ENCODE results near the gene KANK3.
"Not testable (repeated sequence)": the region's sequence is repeated elsewhere in the genome, so short reads cannot be mapped to it uniquely, and the experiment has no call there.

KANK3 gene

GRCh38 chr19:8370176-8371010 is 27.3 kb upstream of the KANK3 start:
- no peak for DNase-seq

GRCh38 chr19:8367327-8368001 is 24.4 kb upstream of the KANK3 start:
- peak; percentile 20 for DNase-seq

DNA sequence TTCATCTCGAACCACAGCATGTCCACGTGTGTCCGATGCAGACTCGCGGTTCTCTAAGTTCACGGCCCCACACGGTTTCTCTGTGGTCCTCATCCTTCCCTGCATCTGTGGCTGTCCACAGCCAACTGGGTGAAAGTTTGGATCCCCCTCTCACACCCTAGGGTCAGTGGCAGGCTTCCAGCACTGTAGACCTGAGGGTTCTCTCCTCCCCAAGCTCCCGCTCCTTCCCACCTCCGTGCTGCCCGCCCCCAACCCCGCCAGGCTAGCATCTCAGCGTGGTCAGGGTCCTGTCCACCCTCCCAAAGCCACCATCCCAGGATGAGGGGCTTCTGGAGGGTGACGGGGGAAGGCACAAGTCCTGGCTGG is 23.9 kb upstream of the KANK3 start:
- DNase-seq: no peak

DNA sequence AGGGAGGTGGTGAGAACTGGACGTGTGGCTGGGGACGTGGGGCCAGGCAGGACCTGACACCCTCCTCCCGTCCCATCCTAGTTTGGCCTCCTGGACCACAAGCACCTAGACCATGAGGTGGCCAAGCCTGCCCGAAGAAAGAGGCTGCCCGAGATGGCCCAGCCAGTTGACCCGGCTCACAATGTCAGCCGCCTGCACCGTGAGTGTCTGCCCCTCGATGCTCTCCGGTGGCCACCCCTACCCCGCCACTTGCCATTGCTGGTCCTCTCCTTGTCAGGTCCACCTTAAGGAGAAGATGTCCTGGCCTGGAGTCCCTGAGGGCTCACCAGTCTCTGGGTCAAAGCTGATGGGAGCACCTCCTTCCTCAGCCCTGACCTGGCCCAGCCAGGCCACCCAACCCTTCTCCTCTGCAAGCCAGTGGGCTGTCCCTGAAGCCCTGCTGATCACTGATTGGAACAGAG is 23.1 kb upstream of the KANK3 start:
- no peak for DNase-seq

- DNase-seq: peak; percentile 28
These were observed 21.0 kb upstream of the KANK3 start, which contains the start of gene ANGPTL4 for GRCh38 chr19:8363803-8364771. ANGPTL4 (plus strand) TSS chr19:8364155; CDS start chr19:8364322, 167 bp downstream.

DNA sequence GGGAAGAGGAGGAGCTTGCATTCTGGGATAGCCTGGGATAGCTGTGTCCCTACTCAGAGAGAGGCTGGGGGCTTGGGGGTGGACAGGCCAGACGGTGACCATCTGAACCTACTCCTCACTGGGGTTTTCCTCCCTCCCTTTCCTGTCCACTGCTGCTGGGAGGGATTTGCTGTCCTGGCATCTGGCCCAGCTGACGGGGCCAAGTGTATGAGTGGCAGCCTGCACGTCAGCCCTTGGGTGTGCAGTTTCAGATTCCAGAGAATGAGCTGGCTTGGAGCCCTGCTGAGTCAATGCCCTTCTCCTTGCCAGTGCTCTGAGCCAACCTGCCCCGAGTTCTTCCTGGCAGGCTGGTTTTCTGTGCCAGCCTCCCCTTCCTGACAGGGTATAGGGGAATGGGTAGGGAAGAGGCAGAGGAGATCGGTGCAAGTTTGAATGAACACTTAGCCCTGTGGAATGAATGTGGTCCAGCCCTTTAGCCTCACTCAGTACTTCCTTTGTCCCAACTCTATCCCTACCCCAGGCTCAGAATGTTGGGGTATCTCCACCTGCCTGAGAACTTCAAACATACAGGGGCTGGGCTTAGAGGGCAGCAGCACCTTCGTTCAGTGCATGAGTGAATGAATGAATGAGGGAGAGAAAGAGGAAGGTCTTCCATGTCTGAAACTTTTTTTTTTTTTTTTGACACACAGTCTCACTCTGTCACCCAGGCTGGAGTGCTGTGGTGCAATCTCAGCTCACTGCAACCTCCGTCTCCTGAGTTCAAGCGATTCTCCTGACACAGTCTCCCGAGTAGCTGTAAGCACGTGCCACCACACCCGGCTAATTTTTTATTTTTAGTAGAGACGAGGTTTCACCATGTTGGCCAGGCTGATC is 19.1 kb upstream of the KANK3 start:
- DNase-seq: peak; percentile 11

GRCh38 chr19:8360196-8360595 is 17.1 kb upstream of the KANK3 start:
- DNase-seq: no peak

- DNase-seq: no peak
These were observed 15.9 kb upstream of the KANK3 start for GRCh38 chr19:8358948-8359347.

- peak; percentile 21 for DNase-seq
These were observed 14.0 kb upstream of the KANK3 start for GRCh38 chr19:8357007-8357521.

GRCh38 chr19:8355631-8356402 is 12.8 kb upstream of the KANK3 start:
- no peak for DNase-seq

- DNase-seq: not testable (repeated sequence)
These were observed 9.8 kb upstream of the KANK3 start for GRCh38 chr19:8352845-8353244.

GRCh38 chr19:8352134-8352827 is 9.2 kb upstream of the KANK3 start:
- no peak for DNase-seq

DNA sequence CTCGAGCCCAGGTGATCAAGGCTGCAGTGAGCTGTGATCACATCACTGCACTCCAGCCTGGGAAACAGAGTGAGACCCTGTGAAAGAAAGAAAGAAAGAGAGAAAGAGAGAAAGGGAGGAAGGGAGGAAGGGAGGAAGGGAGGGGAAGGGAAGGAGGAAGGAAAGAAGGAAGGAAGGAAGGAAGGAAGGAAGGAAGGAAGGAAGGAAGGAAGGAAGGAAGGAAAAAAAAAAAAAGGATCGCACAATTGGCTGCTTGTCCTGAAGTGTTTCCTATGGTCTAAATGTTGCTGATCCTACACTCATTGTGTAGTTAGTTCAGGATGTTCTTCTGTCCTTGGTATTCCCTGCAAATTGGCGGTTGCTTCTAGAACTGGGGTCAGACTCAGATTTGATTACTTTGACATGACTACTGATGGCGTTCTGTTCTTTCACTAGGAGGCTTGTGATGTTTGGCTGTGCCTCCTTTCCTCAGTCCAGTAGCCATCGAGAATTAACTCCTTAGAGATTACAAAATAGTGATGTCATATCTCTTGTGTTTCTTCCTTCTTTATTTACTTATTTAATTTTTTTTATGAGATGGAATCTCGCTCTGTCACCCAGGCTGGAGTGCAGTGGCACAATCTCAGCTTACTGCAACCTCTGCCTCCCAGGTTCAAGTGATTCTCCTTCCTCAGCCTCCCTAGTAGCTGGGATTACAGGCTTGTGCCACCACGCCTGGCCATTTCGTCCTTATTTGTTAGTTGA is 6.7 kb upstream of the KANK3 start:
- not testable (repeated sequence) for DNase-seq

- DNase-seq: no peak
These were observed 402 bp upstream of the KANK3 start for GRCh38 chr19:8343483-8343844.

DNA sequence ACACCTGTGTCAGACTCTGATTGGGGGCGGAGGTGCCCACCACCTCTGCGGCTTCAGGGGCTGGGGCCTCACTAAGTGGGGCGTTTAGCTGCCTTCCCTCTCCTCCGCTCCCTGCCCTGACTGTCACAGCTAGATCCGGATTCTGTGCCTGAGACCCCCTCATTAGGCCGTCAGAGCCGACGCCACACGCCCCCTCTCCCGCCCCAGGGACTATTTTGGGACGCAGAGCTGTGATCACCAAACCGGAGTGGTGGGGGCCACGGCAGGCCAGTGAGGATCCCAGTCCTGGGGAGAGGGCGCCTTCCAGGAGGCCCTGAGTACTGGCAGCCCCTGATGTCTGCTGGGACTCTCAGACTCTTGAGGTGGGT is 762 bp downstream of the KANK3 start:
- DNase-seq: no peak

GRCh38 chr19:8341504-8341903 is 1.6 kb downstream of the KANK3 start:
- DNase-seq: not testable (repeated sequence)

- no peak for DNase-seq
These were observed 2.5 kb downstream of the KANK3 start for GRCh38 chr19:8340341-8341096.

GRCh38 chr19:8338835-8339234 is 4.2 kb downstream of the KANK3 start:
- DNase-seq: no peak

GRCh38 chr19:8337728-8338127 is 5.3 kb downstream of the KANK3 start:
- no peak for DNase-seq

Measured in NCI-H146 (cell line).